DMS153 treated with DMSO at 0.1 percent for 48 hours (cell line): ENCODE measurements around the gene CDKN3.
"Not testable (repeated sequence)": the region's sequence is repeated elsewhere in the genome, so short reads cannot be mapped to it uniquely, and the experiment has no call there.

Experiments
- DNase-seq: peaks from one replicate; lab custom pipeline; 2025; ENCODE audit not compliant: unreplicated experiment; lab: John Stamatoyannopoulos, UW

CDKN3 gene

GRCh38 chr14:54423991-54424390, 27.2 kb downstream of the CDKN3 start:
- no peak for DNase-seq

- DNase-seq, result peak; percentile 54
Observed at GRCh38 chr14:54424479-54424901, 27.7 kb downstream of the CDKN3 start.

- DNase-seq, result no peak
Observed at GRCh38 chr14:54425068-54425467, 28.3 kb downstream of the CDKN3 start.

GRCh38 chr14:54425537-54426274, 28.9 kb downstream of the CDKN3 start:
- no peak for DNase-seq

GRCh38 chr14:54427871-54428270, 31.1 kb downstream of the CDKN3 start:
- no peak for DNase-seq

GRCh38 chr14:54428527-54428926, 31.7 kb downstream of the CDKN3 start:
- DNase-seq, result no peak

- DNase-seq, result no peak
Observed at GRCh38 chr14:54435500-54435981, 38.7 kb downstream of the CDKN3 start.

GRCh38 chr14:54437954-54438353, 41.1 kb downstream of the CDKN3 start:
- DNase-seq, result not testable (repeated sequence)

GRCh38 chr14:54438703-54439102, 41.9 kb downstream of the CDKN3 start:
- no peak for DNase-seq

GRCh38 chr14:54440037-54440436, 43.2 kb downstream of the CDKN3 start:
- DNase-seq, result no peak

GRCh38 chr14:54440476-54440872, 43.7 kb downstream of the CDKN3 start:
- no peak for DNase-seq

- DNase-seq, result peak; percentile 89
Observed at GRCh38 chr14:54440873-54441868, 44.4 kb downstream of the CDKN3 start, which contains the start of gene CNIH1. CNIH1 (minus strand) TSS chr14:54441374; CDS start chr14:54441327, 47 bp downstream.

GRCh38 chr14:54442961-54443360, 46.2 kb downstream of the CDKN3 start:
- not testable (repeated sequence) for DNase-seq

- no peak for DNase-seq
Observed at GRCh38 chr14:54443981-54444380, 47.2 kb downstream of the CDKN3 start.

GRCh38 chr14:54444681-54445080, 47.9 kb downstream of the CDKN3 start:
- DNase-seq, result no peak

- DNase-seq, result no peak
Observed at GRCh38 chr14:54446161-54446693, 49.4 kb downstream of the CDKN3 start.

GRCh38 chr14:54447231-54447692, 50.5 kb downstream of the CDKN3 start:
- no peak for DNase-seq

GRCh38 chr14:54450535-54450934, 53.7 kb downstream of the CDKN3 start:
- no peak for DNase-seq

- DNase-seq, result no peak
Observed at GRCh38 chr14:54451121-54451601, 54.4 kb downstream of the CDKN3 start.

- DNase-seq, result no peak
Observed at GRCh38 chr14:54451961-54452360, 55.2 kb downstream of the CDKN3 start.

GRCh38 chr14:54453252-54453651, 56.4 kb downstream of the CDKN3 start:
- DNase-seq, result no peak
